ENCODE results near the gene SLX9. TPM values are rescaled to one million over a fixed set of nuclear protein-coding genes. Genes with fewer than 3 reads are reported as not detected.

Gene SLX9
- total RNA-seq, 1 experiment from 2014 or later, result 74.3 TPM

- Histone ChIP-seq H3K4me2 (ENCODE audit: insufficient read depth, insufficient read length, low read length) (no peak overlapping the region), H3K9ac (ENCODE audit: extremely low read depth, insufficient read length, low read length) (no peak overlapping the region), H2BK20ac (ENCODE audit: low read depth, low read length, poor library complexity, severe bottlenecking) (no peak overlapping the region), H4K20me1 (ENCODE audit: control insufficient read depth, insufficient read depth, insufficient read length) (no peaks in the 10 kb centered on the region), H3K4me1 (ENCODE audit: insufficient read depth, low read length) (no peaks in the 10 kb centered on the region), H3K56ac (ENCODE audit: insufficient read length, low read depth, low read length) (no peak overlapping the region), H2BK120ac (ENCODE audit: low read depth, low read length, poor library complexity, severe bottlenecking) (no peak overlapping the region), H2BK12ac (ENCODE audit: insufficient read length, low read depth, low read length) (no peak overlapping the region), H3K79me2 (ENCODE audit: insufficient read depth, low read length) (no peaks in the 10 kb centered on the region), H2BK5ac (ENCODE audit: insufficient read length, low read length) (no peak overlapping the region), H3K18ac (ENCODE audit: insufficient read length, low read depth, low read length) (no peak overlapping the region), H4K5ac (ENCODE audit: insufficient read length, low read depth, low read length) (no peak overlapping the region), H3K4ac (ENCODE audit: low read depth, low read length) (no peak overlapping the region), H3K23me2 (ENCODE audit: insufficient read length, low read depth, low read length, poor library complexity, severe bottlenecking) (peaks cover 6% of the 10 kb centered on the region), H4K91ac (ENCODE audit: insufficient read length, low read depth, low read length) (no peak overlapping the region), H2BK15ac (ENCODE audit: low read depth, low read length) (no peak overlapping the region), H3K9me3 (ENCODE audit: control insufficient read depth, low read depth, low read length) (no peaks in the 10 kb centered on the region), H3K27ac (ENCODE audit: insufficient read length, low read depth, low read length) (no peak overlapping the region), H4K8ac (replicated peaks; ENCODE audit: insufficient read length, low read depth, low read length) (no peak overlapping the region), H3K23ac (ENCODE audit: insufficient read length, low read depth, low read length) (no peak overlapping the region), H2AK5ac (ENCODE audit: insufficient read length, low read length) (no peak overlapping the region), H3T11ph (ENCODE audit: low read length) (no peak overlapping the region), H3K14ac (ENCODE audit: insufficient read depth, low read length) (no peak overlapping the region), H3K27me3 (ENCODE audit: insufficient read depth, low read length) (no peaks in the 10 kb centered on the region; the same call in 1 of the 2 replicates), H3K79me1 (ENCODE audit: insufficient read depth, low read depth, low read length, poor library complexity, severe bottlenecking) (no peaks in the 10 kb centered on the region), H2AFZ (ENCODE audit: low read length) (no peak overlapping the region)
- WGBS (ENCODE audit: extremely low coverage, insufficient read length, low lambda C conversion rate), result no CpG with 5 or more reads among the region's 8 CpGs
- H3K4me1 Mint-ChIP-seq, result peaks cover 6 to 9% of the 10 kb centered on the region in 2 experiments
- TF ChIP-seq CTCF (conservative IDR thresholded peaks at IDR 0.05), result no peak
- H3K4me3 Mint-ChIP-seq, result no peak overlapping the region
- H3K36me3 Mint-ChIP-seq (ENCODE audit: insufficient read depth in 1 of 3, low read depth in 3 of 3), result no peaks in the 10 kb centered on the region
- peaks cover 2 to 3% of the 10 kb centered on the region in 2 experiments; a peak in 2 of 5 replicates for H3K9me3 Mint-ChIP-seq
- no peak for DNase-seq
- H3K27me3 Mint-ChIP-seq (ENCODE audit: low read depth), result peaks cover 21% of the 10 kb centered on the region
- no peak overlapping the region for H3K27ac Mint-ChIP-seq
Measured at GRCh38 chr21:45004059-45004422, 64.2 kb downstream of the SLX9 start.
